GM19468 (cell line): ENCODE data around the gene C3orf20.
"Not testable (repeated sequence)": the region's sequence is repeated elsewhere in the genome, so short reads cannot be mapped to it uniquely, and the experiment has no call there.

Source experiments
- ATAC-seq: cut with Tn5 transposase; IDR thresholded peaks from one replicate; pipeline ENCODE4 v1.9.1; 2021; ENCODE audit warnings: mild to moderate bottlenecking, moderate library complexity, moderate number of reproducible peaks; ENCODE audit not compliant: unreplicated experiment; ENCODE audit errors: extremely low read depth

C3orf20 gene

DNA sequence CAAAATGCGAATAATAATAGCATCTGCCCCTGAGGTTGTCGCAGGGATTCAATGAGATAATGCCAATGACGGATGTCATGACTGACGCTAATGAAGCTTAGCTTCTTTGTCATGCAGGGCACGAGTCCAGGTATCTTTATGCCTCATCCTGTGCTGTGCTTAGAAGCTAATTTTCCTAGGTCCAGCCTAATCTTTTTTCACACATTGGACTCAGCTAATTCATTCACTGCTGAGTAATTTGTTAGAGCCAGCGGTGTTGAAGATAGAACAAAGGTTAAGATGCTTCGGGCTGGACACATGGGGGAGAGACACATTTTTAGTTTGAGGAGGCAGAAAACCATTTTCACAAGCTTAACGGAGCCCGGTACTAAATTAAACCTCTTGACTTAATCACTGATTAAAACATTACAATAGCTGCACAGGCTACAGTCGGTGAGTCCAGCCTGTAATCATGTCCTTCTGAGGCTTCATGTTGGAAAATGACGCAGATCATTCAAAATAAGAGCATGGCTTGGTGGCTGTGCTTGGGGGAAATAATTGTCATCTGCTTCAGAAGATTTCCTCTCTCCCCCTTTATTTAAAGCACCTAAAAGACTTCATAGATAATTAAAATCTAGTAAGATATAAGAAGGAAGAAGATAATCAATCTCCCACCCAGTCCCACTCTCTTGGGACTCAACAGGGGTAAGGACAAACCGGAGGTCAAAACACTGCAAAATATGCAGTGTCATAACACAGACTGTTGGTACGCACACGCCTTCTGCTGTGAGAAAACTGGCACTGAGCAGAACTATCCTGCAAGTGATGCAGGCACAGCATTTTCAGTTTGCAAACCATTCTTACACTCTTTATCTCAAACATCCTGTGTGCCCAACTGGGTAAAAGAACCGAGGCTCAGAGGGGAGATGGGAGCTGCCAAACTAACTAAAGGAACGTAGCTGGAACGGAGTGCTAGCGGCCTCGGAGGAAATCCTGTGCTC lies 26.7 kb upstream of the C3orf20 start:
- ATAC-seq: no peak

- no peak for ATAC-seq
Observed at GRCh38 chr3:14649466-14649865, 25.5 kb upstream of the C3orf20 start.

GRCh38 chr3:14650193-14650592 lies 24.7 kb upstream of the C3orf20 start:
- no peak for ATAC-seq

GRCh38 chr3:14651440-14652251 lies 23.3 kb upstream of the C3orf20 start, which contains the start of gene CCDC174:
CCDC174 (plus strand) TSS chr3:14651762; CDS start chr3:14651837, 75 bp downstream.
- peak; percentile 96 for ATAC-seq

DNA sequence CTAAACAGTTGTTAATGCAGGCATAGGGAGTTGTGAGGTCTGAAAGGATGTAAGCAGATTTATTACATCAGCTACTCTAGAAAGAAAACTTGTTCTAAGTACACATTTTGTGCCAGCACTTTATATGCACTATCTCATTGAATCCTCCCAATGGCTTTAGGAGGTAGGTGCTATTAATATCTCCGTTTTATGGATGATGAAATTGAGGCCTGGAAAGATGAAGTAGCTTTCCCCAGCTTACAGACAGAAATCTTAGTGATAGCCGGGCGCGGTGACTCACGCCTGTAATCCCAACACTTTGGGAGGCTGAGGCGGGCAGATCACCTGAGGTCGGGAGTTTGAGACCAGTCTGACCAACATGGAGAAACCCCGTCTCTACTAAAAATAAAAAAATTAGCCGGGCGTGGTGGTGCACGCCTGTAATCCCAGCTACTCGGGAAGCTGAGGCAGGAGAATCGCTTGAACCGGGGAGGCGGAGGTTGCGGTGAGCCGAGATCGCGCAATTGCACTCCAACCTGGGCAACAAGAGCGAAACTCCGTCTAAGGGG lies 22.5 kb upstream of the C3orf20 start:
- not testable (repeated sequence) for ATAC-seq

DNA sequence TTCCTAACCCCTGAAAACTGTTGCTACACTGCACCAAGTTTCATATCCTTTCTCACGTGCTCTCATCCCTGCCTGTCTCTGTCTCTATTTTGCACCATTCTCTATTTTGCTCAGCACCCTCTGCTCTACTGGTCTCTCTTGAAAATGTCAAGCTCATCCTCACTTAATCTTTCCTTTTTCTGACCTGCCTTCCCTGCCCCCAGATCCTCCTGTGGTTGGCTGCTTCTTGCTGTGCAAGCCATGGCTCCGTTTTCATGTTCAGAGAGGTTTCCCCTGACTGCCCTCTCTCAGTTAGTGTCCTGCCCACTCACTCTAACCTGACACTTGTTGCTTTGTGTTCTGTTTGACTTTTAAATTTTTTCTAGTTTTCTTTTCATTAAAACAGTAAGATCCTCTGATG lies 17.4 kb upstream of the C3orf20 start:
- ATAC-seq: no peak

- ATAC-seq: no peak
Observed at GRCh38 chr3:14658978-14659377, 16.0 kb upstream of the C3orf20 start.

DNA sequence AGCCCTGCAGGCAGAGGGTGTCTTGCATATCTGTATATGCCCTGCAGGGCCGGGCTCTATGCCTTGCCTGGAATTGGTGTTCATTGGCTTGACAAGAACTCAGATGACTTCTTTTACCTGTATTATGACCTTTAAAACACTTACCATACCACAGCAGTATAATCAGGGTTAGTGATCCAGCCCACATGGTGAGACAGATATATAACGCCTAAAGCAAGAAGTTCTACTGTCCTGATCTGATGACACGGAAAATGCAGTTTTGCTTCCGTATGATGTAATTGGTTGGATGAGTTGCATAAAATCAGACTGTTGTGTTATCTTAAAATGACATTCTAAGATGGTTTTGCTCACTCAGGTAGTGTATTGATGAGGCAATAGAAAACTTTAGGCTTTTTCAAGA lies 14.0 kb upstream of the C3orf20 start:
- no peak for ATAC-seq

DNA sequence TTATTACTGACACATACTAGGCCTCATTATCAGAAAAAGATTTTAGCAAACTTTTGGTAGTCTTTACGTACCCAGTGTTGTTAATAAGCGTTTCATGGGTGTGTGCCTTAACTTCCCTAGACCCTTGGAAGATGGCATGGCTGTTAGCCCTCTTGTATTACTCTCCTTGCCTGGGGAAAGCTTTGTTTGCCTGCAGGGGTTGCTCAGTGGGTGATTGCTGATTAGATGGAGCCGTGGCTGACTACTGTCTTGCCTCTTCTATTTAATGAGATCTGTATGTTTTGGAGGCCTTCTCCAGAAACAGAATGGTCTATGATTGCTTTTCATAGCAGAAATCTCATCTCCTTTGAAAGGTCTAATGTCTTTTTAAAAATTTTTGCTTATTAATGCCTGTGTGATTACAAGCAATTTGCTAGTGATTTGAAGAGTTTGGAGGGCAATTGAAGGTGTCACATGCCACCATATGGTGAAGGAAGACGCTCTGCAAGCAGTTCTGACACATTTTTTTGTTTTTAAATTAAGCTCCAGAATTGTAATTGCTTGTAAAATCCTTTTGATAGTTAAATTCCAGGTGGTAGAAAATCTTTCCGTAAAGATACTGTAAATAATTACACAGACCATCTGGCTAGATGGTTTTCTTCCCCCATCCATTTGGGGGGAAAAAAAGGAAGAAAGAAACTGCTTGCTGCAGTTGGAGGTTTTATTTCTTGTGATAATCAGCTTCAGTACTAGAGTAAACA lies 11.4 kb upstream of the C3orf20 start:
- no peak for ATAC-seq

- no peak for ATAC-seq
Observed at GRCh38 chr3:14664170-14664569, 10.8 kb upstream of the C3orf20 start.

- ATAC-seq: no peak
Observed at GRCh38 chr3:14672588-14672987, 2.4 kb upstream of the C3orf20 start.

DNA sequence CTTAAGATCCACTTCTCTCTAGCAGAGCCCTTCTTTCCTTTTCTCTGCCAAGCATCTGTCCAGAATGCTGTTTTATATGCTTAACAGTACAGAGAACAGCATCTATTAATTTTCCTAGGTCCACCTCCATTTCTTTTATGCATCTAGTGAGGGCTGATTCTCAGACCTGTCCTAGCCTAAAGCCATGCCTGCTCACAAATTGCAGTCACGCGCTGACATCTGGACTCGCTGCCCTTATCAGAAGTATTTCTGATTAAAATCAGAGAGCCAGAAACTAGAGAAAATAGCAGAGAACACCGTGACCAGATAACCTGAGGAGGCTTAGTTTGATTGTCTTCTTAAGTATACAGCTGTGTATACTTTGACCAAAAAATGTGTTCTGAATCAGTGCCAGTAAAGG lies 1.9 kb downstream of the C3orf20 start:
- ATAC-seq: no peak

DNA sequence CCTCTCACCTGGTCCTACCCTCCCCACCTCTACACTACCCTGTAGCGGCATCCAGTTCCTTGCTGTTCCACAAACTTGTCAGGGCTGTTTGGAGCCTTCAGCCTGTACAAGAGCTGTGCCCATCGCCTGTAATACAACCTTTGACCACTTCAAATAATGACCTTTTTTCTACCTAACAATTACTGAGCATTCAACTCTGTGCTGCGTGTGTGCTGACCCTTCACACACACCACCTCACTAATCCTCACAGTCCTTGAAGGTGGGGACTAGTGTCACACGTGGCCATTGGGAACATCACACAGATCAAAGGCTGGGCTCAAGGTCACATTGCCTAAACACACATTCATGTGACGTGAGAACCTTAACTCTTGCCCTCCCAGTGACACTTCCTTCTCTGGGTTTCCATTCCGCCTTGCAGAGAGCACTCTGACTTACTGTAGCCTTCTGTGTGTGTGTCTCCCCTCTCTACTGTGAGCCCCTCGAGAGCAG lies 3.1 kb downstream of the C3orf20 start:
- no peak for ATAC-seq

DNA sequence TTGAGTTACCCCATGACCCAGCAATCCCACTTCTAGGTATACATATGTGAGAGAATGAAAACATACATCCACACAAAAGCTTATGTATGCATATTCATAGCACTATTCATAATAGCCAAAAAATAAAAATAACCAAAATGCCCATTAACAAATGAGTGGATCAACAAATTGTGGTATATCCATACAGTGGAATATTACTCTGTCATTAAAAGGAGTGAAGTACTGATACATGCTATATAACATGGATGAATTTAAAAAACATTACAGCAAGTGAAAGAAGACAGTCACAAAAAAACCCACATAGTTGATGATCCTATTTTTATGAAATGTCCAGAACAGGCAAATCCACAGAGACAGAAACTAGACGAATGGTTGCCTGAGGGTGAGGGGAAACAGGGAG lies 5.2 kb downstream of the C3orf20 start:
- ATAC-seq: no peak

- no peak for ATAC-seq
Observed at GRCh38 chr3:14680716-14681115, 5.8 kb downstream of the C3orf20 start.

DNA sequence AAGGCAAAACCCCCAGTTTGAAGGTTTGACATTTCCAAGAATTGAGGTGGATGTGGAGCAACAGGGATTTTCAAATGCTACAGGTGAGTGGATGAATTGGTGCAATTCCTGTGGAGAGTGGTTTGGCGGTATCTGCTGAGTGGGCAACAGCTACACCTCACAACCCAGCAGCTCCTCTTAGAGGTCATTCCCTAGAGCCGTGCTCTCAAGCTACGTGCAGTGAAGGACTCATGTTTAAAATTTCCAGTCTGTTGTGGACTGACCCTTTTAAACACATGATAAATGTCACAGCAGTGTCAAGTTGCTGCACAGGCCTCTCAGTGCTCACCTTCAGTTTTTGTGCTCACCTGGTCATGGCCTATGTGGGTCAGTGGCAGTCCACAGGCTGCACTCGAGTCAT lies 9.5 kb downstream of the C3orf20 start:
- ATAC-seq: no peak

DNA sequence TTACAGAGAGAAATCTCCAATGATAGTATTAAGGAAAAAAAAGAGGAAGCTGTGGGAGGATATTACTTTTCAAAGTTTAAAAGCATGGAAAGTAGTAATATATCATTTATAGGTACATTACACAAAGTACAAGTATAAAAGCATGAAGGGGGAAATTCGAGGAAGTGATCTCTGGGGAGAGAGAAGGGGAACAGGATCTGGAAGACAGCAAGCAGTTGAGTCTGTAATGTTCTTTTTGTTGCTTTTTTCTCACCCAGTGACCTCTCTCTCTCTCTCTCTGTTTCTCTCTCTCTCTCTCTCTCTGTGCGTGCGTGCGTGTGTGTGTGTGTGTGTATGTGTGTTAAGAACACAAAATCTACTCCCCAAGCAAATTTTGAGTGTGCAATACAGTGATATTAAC lies 10.2 kb downstream of the C3orf20 start:
- no peak for ATAC-seq

GRCh38 chr3:14687360-14687759 lies 12.4 kb downstream of the C3orf20 start:
- no peak for ATAC-seq

DNA sequence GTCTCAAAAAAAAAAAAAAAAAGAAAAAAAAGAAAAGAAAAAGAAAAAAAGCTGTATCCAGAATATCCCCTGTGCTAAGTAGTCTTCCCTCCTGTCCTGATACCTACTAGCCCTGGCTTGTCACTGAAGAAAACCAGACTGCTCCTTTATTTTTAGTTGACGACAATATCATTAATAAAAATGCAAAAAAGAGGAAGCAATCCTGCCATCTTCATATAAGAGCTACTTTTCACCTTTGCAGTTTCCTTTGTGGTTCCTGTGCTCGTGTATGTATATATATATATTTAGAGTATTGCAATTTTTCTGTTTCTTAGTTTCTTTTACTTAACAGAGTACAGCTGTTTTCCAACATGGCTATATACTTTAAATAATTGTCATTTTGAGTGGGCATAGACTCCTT lies 13.6 kb downstream of the C3orf20 start:
- ATAC-seq: peak; percentile 14
